Measurements from ENCODE around the gene SEH1L.

GRCh38 chr18:12933327-12933726 lies 14.5 kb upstream of the SEH1L start:
- TF ChIP-seq CTCF (IDR thresholded peaks at IDR 0.05), result no peak
- peak; percentile 72 for TF ChIP-seq EZH2phosphoT487 (IDR thresholded peaks at IDR 0.05)
- no peak for TF ChIP-seq EZH2 (IDR thresholded peaks at IDR 0.05)
